ENCODE results near the gene CHAT.
A peak's percentile ranks its signal among the peaks of the same experiment; 100 is the strongest.
"Not testable (repeated sequence)": the region's sequence is repeated elsewhere in the genome, so short reads cannot be mapped to it uniquely, and the experiment has no call there.

Gene CHAT

DNA sequence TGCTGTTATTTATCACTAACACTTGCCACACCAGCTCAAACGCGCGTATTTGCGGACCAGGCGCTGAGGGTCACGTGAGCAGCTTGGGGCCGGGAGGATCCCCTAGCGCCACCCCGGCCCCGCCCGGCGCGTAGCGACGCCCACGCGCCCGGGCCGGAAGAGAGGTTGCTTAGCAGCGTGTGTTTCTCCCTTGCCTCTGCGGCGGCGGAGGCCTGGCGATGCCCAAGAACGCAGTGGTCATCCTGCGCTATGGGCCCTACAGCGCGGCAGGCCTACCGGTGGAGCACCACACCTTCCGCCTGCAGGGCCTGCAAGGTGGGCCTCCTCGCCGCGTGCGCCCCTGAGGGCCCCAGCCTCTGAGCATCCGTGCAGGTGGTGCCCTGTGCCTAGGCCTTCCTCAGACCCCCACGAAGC, 65.7 kb downstream of the CHAT start, which contains the start of gene C10orf53:
Gene C10orf53, plus strand, starts transcription at position 172 of the 414 bp plus-strand sequence. Its CDS starts 47 bp downstream, at position 219.
- H3K9me3 Mint-ChIP-seq = peaks cover 30% of the 10 kb centered on the region
- H3K36me3 Mint-ChIP-seq (ENCODE audit: low read depth) = no peaks in the 10 kb centered on the region
- H3K4me3 Mint-ChIP-seq = no peak within 1 kb of the TSS
- DNase-seq = peak; percentile 39
- peaks cover 54% of the 10 kb centered on the region for H3K27me3 Mint-ChIP-seq
- H3K4me1 Mint-ChIP-seq (ENCODE audit: low read depth) = peaks cover 5% of the 10 kb centered on the region
- H3K27ac Mint-ChIP-seq = no peak within 1 kb of the TSS

DNA sequence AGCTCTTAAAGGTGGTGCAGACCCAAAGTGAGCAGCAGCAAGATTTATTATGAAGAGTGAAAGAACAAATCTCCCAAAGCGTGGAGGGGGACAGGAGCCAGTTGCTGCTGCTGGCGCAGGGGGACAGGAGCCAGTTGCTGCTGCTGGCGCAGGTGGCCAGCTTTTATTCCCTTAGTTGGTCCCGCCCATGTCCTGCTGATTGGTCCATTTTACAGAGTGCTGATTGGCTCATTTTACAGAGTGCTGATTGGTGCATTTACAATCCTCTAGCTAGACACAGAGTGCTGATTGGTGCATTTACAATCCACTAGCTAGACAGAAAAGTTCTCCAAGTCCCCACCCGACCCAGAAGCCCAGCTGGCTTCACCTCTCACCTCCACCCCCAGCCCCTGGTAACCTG, 68.6 kb downstream of the CHAT start:
- H3K4me3 Mint-ChIP-seq; H3K36me3 Mint-ChIP-seq (ENCODE audit: low read depth): not testable (repeated sequence)
- peaks cover 30% of the 10 kb centered on the region for H3K9me3 Mint-ChIP-seq

GRCh38 chr10:49682879-49683278, 69.0 kb downstream of the CHAT start:
- DNase-seq = no peak
- no peaks in the 10 kb centered on the region for H3K36me3 Mint-ChIP-seq (ENCODE audit: low read depth)
- peaks cover 5% of the 10 kb centered on the region for H3K4me1 Mint-ChIP-seq (ENCODE audit: low read depth)
- peaks cover 29% of the 10 kb centered on the region for H3K9me3 Mint-ChIP-seq
- H3K27me3 Mint-ChIP-seq = peaks cover 46% of the 10 kb centered on the region
- H3K4me3 Mint-ChIP-seq = no peak overlapping the region
- H3K27ac Mint-ChIP-seq = no peak overlapping the region

More for the DNA sequence above, 68.6 kb downstream of the CHAT start:
- not testable (repeated sequence) for DNase-seq; H3K4me1 Mint-ChIP-seq (ENCODE audit: low read depth); H3K27ac Mint-ChIP-seq
- H3K27me3 Mint-ChIP-seq = peaks cover 46% of the 10 kb centered on the region

DNA sequence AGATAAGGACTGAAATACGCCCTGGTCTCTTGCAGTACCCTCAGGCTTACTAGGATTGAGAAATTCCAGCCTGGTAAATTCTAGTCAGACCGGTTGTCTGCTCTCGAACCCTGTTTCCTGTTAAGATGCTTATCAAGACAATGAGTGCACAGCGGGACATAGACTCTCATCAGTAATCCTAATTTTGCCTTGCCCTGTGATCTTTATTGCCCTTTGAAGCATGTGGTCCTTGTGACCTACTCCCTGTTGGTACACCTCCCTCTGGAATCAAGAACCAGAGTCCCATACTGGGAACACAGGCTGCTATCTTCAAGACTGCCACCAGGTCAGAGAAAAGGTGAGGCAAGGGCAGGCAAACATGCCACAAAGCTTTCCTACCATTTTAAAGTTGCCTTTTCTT, 72.8 kb downstream of the CHAT start:
- Mint-ChIP-seq H3K9me3 (peaks cover 8% of the 10 kb centered on the region), H3K4me1 (ENCODE audit: low read depth) (no peaks in the 10 kb centered on the region), H3K27me3 (peaks cover 54% of the 10 kb centered on the region), H3K4me3 (no peak overlapping the region), H3K27ac (no peak overlapping the region), H3K36me3 (ENCODE audit: low read depth) (no peaks in the 10 kb centered on the region)
- no peak for DNase-seq

GRCh38 chr10:49688261-49688846, 74.5 kb downstream of the CHAT start:
- Mint-ChIP-seq H3K36me3 (ENCODE audit: low read depth) (no peaks in the 10 kb centered on the region), H3K27ac (no peak overlapping the region), H3K4me1 (ENCODE audit: low read depth) (no peaks in the 10 kb centered on the region), H3K4me3 (no peak overlapping the region), H3K9me3 (peaks cover 6% of the 10 kb centered on the region), H3K27me3 (peaks cover 69% of the 10 kb centered on the region)
- no peak for DNase-seq

DNA sequence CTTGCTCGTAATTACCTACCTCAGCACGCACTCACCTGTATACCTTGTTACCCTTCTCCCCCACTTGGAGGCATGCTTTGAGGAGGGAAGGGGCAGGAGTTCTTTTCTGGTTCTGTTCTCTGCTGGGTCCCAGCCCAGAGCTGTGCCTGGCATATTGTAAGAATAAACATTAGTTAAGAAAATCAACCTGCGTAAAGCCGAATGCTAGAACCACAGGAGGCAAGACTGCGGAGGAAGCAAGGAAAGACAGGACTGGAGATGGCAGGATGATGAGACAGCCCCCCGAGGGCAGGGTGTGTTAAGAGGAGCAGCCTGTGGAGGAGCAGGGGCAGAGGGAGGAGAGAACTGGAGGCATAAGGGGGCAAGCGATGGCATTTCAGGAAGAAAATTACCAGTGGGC, 75.1 kb downstream of the CHAT start:
- no peaks in the 10 kb centered on the region for H3K36me3 Mint-ChIP-seq (ENCODE audit: low read depth)
- H3K4me1 Mint-ChIP-seq (ENCODE audit: low read depth) = no peaks in the 10 kb centered on the region
- peaks cover 75% of the 10 kb centered on the region for H3K27me3 Mint-ChIP-seq
- DNase-seq = no peak
- H3K4me3 Mint-ChIP-seq = no peak overlapping the region
- no peak overlapping the region for H3K27ac Mint-ChIP-seq
- H3K9me3 Mint-ChIP-seq = peaks cover 6% of the 10 kb centered on the region

DNA sequence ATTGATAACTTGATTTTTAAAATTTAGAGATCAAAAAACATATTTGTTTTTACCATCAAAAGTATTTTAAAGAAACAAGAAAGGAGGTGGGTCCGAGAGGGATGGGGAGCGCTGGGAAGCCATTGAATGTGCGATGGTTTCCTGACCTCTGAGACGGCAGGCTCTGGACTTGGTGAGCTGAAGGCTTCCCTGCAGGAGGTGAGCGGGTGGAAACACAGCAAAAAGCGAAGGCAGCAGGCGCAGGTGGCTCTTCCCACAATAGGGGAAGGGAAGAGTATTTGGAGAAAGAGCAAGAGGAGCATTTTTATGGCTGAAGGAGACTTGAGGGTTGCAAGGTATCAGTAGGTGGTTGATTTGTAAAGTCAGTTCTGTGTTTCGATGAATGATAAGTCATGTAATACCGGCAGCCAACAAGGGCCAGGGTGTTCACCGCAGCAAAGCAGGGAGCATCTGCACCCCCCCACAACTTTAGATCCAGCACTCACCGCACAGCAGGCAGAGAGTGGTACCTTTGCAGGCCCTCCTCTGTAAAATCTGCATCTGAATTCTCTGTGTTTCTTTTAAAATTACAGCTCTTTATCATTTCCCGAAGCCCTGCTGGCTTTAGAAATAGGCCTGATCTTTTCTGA, 76.2 kb downstream of the CHAT start:
- no peaks in the 10 kb centered on the region for H3K4me1 Mint-ChIP-seq (ENCODE audit: low read depth)
- H3K27ac Mint-ChIP-seq = no peak overlapping the region
- no peak overlapping the region for H3K4me3 Mint-ChIP-seq
- no peaks in the 10 kb centered on the region for H3K36me3 Mint-ChIP-seq (ENCODE audit: low read depth)
- H3K9me3 Mint-ChIP-seq = peaks cover 6% of the 10 kb centered on the region
- DNase-seq = no peak
- peaks cover 71% of the 10 kb centered on the region for H3K27me3 Mint-ChIP-seq

GRCh38 chr10:49690698-49691356, 77.0 kb downstream of the CHAT start:
- DNase-seq = no peak
- Mint-ChIP-seq H3K4me3 (no peak overlapping the region), H3K4me1 (ENCODE audit: low read depth) (no peaks in the 10 kb centered on the region), H3K27me3 (peaks cover 67% of the 10 kb centered on the region), H3K36me3 (ENCODE audit: low read depth) (no peaks in the 10 kb centered on the region), H3K27ac (no peak overlapping the region), H3K9me3 (peaks cover 6% of the 10 kb centered on the region)

- no peak for DNase-seq
- Mint-ChIP-seq H3K4me1 (ENCODE audit: low read depth) (no peaks in the 10 kb centered on the region), H3K27me3 (peaks cover 71% of the 10 kb centered on the region), H3K9me3 (peaks cover 6% of the 10 kb centered on the region), H3K36me3 (ENCODE audit: low read depth) (no peaks in the 10 kb centered on the region), H3K27ac (no peak overlapping the region), H3K4me3 (no peak overlapping the region)
Observed at GRCh38 chr10:49691588-49691987, 77.8 kb downstream of the CHAT start.

DNA sequence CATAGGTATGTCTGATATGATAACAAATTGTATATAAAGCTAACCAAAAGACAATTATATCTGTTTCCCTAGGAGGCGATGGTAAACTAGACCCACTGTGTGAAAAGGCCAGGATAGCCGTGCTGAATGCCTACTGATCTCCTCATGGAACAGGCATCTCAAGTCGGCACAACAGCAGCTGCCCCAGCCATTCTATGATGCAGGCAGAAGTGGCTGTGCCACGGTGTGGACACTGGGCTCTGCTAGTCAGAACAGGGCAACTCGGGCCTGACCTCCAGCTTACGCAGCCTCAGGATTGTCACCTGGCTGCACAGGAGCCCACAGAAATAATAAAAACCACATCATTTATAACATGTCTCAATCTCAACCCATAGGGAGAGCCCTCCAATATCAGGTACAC, 80.6 kb downstream of the CHAT start:
- no peak overlapping the region for H3K4me3 Mint-ChIP-seq
- H3K36me3 Mint-ChIP-seq (ENCODE audit: low read depth) = no peaks in the 10 kb centered on the region
- peaks cover 56% of the 10 kb centered on the region for H3K27me3 Mint-ChIP-seq
- H3K4me1 Mint-ChIP-seq (ENCODE audit: low read depth) = no peaks in the 10 kb centered on the region
- DNase-seq = no peak
- no peak overlapping the region for H3K27ac Mint-ChIP-seq
- no peaks in the 10 kb centered on the region for H3K9me3 Mint-ChIP-seq

DNA sequence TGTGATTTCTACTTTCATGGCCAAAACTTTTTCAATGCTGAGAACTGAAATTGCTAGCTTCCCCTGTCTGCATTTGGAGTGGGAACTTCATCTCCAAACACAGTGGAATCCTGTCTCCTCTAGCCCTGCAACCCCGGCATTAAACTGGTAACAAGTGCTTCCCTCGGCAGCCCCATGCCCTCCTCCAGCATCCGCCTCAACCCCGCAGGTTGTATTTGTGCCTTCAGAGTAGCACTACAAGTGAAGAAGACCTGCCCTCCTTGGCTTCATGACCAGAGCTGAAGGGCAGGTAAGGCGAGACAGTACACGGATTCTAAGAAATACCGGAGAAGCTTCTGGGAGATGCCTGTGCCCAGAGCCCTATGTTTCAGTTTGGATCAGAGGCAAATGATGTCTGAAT, 82.5 kb downstream of the CHAT start:
- Mint-ChIP-seq H3K27me3 (peaks cover 47% of the 10 kb centered on the region), H3K27ac (no peak overlapping the region), H3K36me3 (ENCODE audit: low read depth) (no peaks in the 10 kb centered on the region), H3K4me1 (ENCODE audit: low read depth) (no peaks in the 10 kb centered on the region), H3K4me3 (no peak overlapping the region), H3K9me3 (no peaks in the 10 kb centered on the region)
- no peak for DNase-seq

DNA sequence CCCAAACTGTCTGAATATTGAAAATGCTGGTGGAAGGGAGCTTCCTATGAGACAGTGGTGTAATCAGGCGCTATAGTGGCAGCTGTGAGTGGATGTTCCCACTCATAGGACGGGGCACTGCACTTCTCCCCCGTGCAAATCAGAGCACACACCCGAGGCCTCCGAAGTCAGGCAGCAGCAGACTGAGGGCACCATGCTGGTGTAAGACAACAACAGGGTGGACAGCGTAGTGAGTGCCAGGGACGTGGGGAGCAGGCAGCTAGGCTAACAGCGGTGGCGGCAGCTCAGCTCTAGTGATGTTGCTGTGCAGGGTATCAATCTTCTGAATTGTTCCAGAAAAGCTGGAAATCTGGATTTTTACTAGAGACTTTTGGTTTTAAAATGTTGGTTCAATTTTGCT, 84.8 kb downstream of the CHAT start:
- no peaks in the 10 kb centered on the region for H3K36me3 Mint-ChIP-seq (ENCODE audit: low read depth)
- H3K4me1 Mint-ChIP-seq (ENCODE audit: low read depth) = no peaks in the 10 kb centered on the region
- H3K27me3 Mint-ChIP-seq = peaks cover 29% of the 10 kb centered on the region
- no peaks in the 10 kb centered on the region for H3K9me3 Mint-ChIP-seq
- H3K27ac Mint-ChIP-seq = no peak overlapping the region
- no peak for DNase-seq
- H3K4me3 Mint-ChIP-seq = no peak overlapping the region

DNA sequence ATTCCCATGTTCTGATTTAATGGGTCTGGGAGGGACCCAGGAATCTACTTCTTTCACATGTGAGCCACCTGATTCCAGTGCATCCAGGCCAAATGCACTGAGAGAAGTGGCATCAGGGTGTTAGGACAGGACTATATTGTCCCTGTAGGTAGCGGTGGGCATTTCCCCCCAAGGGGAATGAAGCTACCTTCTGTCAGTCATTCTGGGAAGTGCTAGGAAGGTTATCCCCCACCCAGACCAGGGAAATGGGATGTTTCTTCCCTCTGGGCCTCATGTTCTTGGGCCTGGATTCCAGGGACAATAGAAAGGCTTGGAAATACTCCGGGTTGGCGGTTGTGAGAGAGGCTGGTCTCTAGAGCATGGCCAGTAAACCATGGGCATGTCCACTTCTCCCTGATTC, 86.4 kb downstream of the CHAT start:
- Mint-ChIP-seq H3K36me3 (ENCODE audit: low read depth) (no peaks in the 10 kb centered on the region), H3K27me3 (peaks cover 26% of the 10 kb centered on the region), H3K4me3 (no peak overlapping the region), H3K9me3 (no peaks in the 10 kb centered on the region), H3K4me1 (ENCODE audit: low read depth) (no peaks in the 10 kb centered on the region), H3K27ac (no peak overlapping the region)
- no peak for DNase-seq

- no peak overlapping the region for H3K4me3 Mint-ChIP-seq
- DNase-seq = no peak
- H3K27ac Mint-ChIP-seq = no peak overlapping the region
- H3K36me3 Mint-ChIP-seq (ENCODE audit: low read depth) = no peaks in the 10 kb centered on the region
- no peaks in the 10 kb centered on the region for H3K9me3 Mint-ChIP-seq
- no peaks in the 10 kb centered on the region for H3K4me1 Mint-ChIP-seq (ENCODE audit: low read depth)
- H3K27me3 Mint-ChIP-seq = peaks cover 26% of the 10 kb centered on the region
Observed at GRCh38 chr10:49700997-49701396, 87.2 kb downstream of the CHAT start.

DNA sequence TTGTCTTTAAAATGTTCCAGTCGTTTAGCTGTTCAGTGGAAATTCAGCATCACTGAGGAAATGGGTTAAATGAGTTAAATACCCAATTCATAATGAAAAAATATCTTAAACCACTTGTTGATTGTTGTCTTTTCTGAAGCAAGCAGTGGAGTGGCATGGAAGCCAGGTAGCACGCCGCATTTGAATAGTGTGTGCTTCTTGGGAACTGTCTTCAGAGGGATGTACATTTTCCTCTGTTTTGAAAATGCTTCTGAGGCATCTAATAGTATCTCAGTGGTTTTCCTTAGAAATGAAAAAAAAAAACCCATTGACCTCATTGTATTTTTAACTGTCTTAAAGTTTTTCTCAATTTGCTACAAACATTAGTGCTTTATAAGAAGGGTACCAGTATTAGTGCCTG, 93.7 kb downstream of the CHAT start:
- Mint-ChIP-seq H3K36me3 (ENCODE audit: low read depth) (no peaks in the 10 kb centered on the region), H3K9me3 (no peaks in the 10 kb centered on the region), H3K27me3 (peaks cover 30% of the 10 kb centered on the region), H3K27ac (no peak overlapping the region), H3K4me3 (no peak overlapping the region), H3K4me1 (ENCODE audit: low read depth) (no peaks in the 10 kb centered on the region)
- no peak for DNase-seq

All from activated T-cell treated with anti-CD3 and anti-CD28 coated beads, Interleukin-2, amount 50 U/mL, for 24 hours (primary cell).